GM18868 (cell line): ENCODE data around the gene SMCO4.

Experiments
- ATAC-seq: cut with Tn5 transposase; IDR thresholded peaks from one replicate; pipeline ENCODE4 v1.9.1; 2021; ENCODE audit warnings: mild to moderate bottlenecking, moderate library complexity; ENCODE audit not compliant: unreplicated experiment

SMCO4 gene

GRCh38 chr11:93529707-93530467 lies 13.3 kb downstream of the SMCO4 start:
- peak; percentile 31 for ATAC-seq

- ATAC-seq: no peak
Measured at GRCh38 chr11:93528757-93529645, 14.2 kb downstream of the SMCO4 start.

GRCh38 chr11:93528252-93528651 lies 14.9 kb downstream of the SMCO4 start:
- ATAC-seq: no peak

DNA sequence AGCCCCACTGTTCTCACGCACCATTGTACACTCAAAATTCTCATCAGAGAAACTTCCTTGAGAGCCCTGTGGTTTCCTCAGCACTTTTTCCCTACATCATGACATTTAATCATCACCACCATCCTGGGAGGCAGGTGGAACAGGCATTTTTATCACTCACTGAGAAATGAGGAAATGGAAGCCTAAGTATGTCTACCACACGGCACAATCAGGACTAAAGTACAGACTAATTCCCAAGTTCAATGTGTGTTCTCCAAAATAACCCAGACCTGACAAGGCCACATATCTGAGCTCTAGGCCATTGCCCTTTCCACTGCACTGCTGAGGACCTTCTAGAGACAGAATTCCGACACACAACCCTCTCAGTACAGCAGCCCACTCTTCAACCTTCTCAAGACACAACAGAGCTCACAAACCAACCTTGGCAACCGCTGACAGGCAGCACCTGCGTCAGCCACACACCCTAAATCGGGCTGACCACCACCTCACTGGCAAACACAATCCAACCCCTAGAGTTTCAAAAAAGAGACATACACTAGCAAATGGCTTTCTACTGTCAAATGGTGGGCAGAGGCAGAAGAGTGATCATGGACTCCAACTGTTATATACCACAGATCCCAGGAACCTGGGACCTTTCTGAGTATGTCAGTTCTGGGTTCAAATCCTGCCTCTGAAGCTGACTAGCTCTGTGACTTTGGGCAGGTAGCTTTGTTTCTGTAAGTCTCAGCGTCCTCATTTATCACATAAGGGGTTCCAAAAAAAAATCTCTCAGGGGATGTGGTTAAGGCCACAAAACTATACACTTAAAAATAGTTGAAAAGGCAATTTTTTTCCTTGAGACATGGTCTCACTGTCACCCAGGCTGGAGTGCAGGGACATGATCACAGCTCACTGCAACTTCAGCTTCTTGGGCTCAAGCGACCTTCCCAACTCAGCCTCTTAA lies 16.3 kb downstream of the SMCO4 start:
- peak; percentile 28 for ATAC-seq

DNA sequence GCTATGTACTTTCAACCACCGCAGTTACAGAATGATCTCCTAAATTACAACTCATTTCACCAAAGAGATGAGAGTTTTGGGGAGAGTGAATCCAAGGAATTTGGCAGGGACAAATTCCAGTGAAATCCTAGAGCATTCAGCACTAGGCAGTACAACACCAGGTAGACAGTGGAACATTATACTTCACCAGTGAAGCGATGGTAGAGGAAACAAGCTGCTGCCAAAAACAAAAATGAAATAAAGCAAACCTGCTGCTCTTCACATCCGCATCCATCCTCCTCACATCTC lies 16.9 kb downstream of the SMCO4 start:
- peak; percentile 19 for ATAC-seq

DNA sequence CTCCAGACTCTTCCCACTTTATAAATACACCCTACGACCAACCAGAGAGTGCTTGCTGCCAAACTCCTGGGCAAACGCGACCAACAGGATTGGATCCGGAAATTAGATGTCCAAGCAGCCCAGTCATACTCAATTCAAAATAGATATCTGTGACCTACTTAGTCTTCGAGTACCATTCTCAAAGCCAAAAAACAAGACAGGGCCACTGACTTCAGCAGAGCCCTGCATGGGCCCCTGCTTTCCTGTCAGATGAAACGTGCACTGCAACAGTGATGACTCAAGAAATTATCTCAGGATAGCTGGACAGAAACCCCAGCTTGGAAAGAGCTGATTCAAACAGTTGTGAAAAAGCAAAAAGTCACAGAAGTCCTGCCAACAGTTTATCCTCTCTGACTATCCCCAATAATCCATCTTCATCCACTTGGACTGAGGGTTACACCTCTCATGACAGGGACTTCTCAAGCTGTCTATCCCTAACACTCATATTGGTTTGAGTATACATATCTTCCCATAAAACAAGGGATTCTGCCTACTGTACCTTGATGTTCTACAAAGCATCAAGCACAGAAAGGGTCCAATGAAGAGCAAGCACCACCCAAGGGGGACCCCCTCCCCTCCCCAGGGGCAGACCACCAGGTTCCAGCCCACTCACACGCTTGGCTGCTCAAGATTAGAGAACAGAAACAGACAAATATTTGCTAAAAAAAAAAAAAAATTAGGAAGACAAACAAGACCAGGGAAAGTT lies 17.4 kb downstream of the SMCO4 start:
- ATAC-seq: peak; percentile 30

GRCh38 chr11:93524858-93525257 lies 18.3 kb downstream of the SMCO4 start:
- no peak for ATAC-seq

- peak; percentile 31 for ATAC-seq
Measured at GRCh38 chr11:93524173-93524536, 19.0 kb downstream of the SMCO4 start.

GRCh38 chr11:93520726-93521509 lies 22.3 kb downstream of the SMCO4 start:
- no peak for ATAC-seq

GRCh38 chr11:93519179-93519578 lies 24.0 kb downstream of the SMCO4 start:
- ATAC-seq: no peak

- ATAC-seq: no peak
Measured at GRCh38 chr11:93518081-93518480, 25.1 kb downstream of the SMCO4 start.

- ATAC-seq: no peak
Measured at GRCh38 chr11:93517611-93518010, 25.6 kb downstream of the SMCO4 start.

DNA sequence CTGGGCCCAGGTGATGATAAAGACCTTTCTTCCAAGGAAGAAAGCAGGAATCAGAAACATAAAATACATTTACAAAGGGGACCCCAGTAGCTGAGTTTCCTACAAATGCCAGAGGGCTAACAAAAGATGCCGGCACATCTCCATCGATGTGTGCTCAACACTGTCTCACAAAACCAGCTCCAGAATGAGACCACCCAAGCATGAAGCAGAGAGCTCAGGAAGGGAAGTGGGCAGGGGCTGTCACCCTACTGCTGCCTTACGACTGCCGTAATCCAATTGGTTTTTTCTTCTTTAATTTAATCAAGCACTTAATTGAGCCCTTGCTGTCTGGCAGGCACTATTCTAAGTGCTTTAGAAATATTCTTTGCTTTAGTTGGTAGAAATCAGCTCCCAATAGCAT lies 26.1 kb downstream of the SMCO4 start:
- no peak for ATAC-seq

DNA sequence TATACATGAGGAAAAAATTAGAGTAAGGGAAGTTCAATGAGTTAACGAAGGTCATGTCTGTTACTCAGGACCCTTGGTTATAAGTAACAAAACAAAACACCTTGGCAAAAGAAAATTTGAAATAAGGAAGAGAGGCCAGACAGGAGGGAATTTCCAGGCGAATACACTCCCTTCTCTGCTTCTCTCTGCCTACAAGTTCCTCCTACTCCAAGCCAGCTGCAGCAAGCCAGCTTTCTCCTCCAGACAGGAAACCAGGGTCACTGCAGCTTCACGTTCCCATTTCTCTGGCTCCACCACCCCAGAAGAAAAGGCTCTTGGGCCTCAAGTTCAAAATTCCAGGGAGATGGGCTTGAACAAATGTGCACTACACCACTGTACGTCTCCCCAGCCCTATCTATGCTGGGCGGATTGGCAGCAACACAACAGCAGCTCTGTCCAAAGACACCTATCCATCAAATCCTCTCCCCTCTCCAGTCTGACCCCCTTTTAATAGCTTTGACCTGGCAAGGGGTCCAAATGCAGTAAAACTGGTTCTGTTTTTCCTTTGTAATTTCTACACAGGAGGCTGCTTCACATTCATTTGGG lies 27.7 kb downstream of the SMCO4 start:
- no peak for ATAC-seq

- no peak for ATAC-seq
Measured at GRCh38 chr11:93514712-93515111, 28.5 kb downstream of the SMCO4 start.

DNA sequence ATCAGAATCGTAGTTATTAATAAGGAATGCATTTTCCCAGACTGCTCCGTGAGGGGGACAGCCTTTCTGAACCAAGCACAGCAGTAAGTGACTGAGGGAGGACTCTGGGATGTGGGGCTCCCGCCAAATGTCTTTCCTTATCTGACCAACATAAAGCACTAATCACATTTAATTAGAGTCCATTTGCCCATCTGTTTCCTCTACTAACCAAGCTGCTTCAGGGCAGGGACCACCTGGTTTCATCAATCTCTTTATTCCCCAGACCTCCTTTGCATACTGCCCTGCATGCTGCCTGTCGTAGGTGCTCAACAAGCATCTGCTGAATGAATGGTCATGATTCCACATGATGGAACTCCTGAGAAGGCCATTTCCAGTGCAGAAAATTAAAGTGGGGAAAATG lies 29.4 kb downstream of the SMCO4 start:
- ATAC-seq: no peak

DNA sequence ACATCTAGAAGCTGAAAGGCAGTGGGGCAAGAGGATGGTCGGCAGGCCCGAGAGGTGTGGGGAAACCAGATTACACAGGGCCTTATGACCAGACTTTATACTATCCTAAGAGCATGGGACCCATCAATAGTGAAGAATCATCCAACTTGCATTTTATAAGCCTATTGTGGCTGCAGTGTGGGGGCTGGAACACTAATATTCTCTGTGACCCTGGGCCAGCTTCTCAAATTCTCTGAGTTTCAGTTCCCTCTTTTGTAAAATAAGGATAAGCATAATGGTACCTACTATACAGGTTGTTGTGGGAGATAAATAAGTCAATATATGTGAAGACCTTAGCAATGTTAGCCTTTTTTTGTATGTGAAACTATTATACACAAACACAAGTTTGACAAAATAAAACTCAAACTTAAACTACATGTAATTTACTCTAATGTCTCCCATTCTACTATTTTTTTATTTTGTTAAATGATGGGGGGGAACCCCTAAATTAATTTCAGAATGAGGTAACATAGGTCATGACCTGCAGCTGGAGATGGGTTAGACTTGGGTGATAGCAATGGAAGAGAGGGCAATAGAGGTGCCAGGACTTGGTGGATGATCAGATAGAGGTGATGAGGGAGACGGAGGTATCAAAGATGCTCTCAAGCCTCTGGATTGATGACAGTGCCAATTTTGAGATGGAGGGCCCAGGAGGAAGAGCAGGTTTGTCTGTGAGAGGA lies 30.1 kb downstream of the SMCO4 start:
- peak; percentile 83 for ATAC-seq

DNA sequence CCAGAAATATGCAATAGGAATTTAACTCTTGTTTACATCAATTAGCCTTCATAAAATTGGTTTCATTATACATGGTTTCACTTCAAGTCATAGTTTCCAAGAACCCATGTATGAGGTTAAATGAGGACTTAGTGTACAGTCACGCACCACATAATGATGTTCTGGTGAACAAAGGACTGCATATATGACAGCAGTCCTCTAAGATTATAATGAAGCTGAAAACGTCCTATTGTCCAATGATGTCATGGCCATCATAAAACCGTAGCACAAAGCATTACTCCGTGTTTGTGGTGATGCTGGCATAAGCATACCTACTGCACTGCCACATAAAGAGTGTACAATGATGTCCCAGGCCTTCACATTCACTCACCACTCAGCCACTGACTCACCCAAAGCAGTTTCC lies 31.1 kb downstream of the SMCO4 start:
- peak; percentile 89 for ATAC-seq
